GM12878 (cell line): ENCODE measurements around the gene BOLA1. TPM values are rescaled to one million over a fixed set of nuclear protein-coding genes. Genes with fewer than 3 reads are reported as not detected.
A peak's percentile ranks its signal among the peaks of the same experiment; 100 is the strongest.

Source experiments
- ATAC-seq: fragments of 200-7000 bp; cut with Tn5 transposase; 3 replicates; pipeline ENCODE4 v1.9.1; 2020; ENCODE audit warnings: mild to moderate bottlenecking, moderate library complexity
- Bru-seq: library from RNA; stranded (reverse); fragments of 400-500 nt; gene quantifications from one replicate; lab custom pipeline; 2021; lab: Mats Ljungman, UMichigan
- BruChase-seq, 2 experiments: library from RNA; stranded (reverse); fragments of 400-500 nt; gene quantifications; one replicate each; lab custom pipeline; 2021; lab: Mats Ljungman, UMichigan
- BruUV-seq: library from RNA; stranded (reverse); fragments of 400-500 nt; replicated peaks from 2 replicates; lab custom pipeline; 2021; lab: Mats Ljungman, UMichigan
- CTCF ChIA-PET: fragments of 300-600 bp; sonication (Branson Sonifier 250); formaldehyde crosslinking; extraction: SDS; loops from one replicate; lab custom pipeline; 2021; ENCODE audit warnings: inconsistent platforms; lab: Yijun Ruan, JAX
- POLR2A ChIA-PET: fragments of 350-600 bp; formaldehyde crosslinking; extraction: SDS; loops from one replicate; lab custom pipeline; 2021; ENCODE audit warnings: inconsistent platforms; lab: Charles Lee
- RAD21 ChIA-PET: fragments of 300-600 bp; sonication (Branson Sonifier 250); formaldehyde crosslinking; loops from one replicate; lab custom pipeline; 2023; ENCODE audit warnings: antibody characterized with exemption; ENCODE audit not compliant: unreplicated experiment; lab: Charles Lee
- SMC1A ChIA-PET: fragments of 300-600 bp; sonication (Branson Sonifier 250); formaldehyde crosslinking; loops from one replicate; lab custom pipeline; 2023; ENCODE audit not compliant: unreplicated experiment, uncharacterized antibody; lab: Charles Lee
- DNase-seq: peaks from one replicate; pipeline ENCODE4 v3.0.0-alpha.2; 2011; ENCODE audit warnings: low read depth, low spot score
- FAIRE-seq: peaks from 3 replicates; lab custom pipeline; 2011; peaks lifted over from hg19 to GRCh38; lab: Jason Lieb, UNC
- H2AFZ ChIP-seq: 2 replicates; pipeline ENCODE4 v1.6.0; 2011; ENCODE audit warnings: low read depth, low read length, control low read depth; ENCODE audit not compliant: control insufficient read depth
- H3K27ac ChIP-seq: 2 replicates; pipeline ENCODE4 v1.5.1; 2011; ENCODE audit warnings: control low read depth; ENCODE audit not compliant: control insufficient read depth, insufficient read depth
- H3K27me3 ChIP-seq, 2 experiments: replicated peaks in 1 of 2; 2 replicates each; pipeline versions ENCODE4 v1.6.0 to v1.6.1; 2011; ENCODE audit warnings: low read length in 1 of 2; ENCODE audit not compliant: control insufficient read depth in 2 of 2, insufficient read depth in 2 of 2
- H3K36me3 ChIP-seq, 2 experiments: 2 replicates each; pipeline ENCODE4 v1.5.1; 2011; ENCODE audit warnings: low read length in 1 of 2; ENCODE audit not compliant: control insufficient read depth in 2 of 2, insufficient read depth in 2 of 2
- H3K4me1 ChIP-seq: 2 replicates; pipeline ENCODE4 v1.6.1; 2011; ENCODE audit warnings: mild to moderate bottlenecking, low read length, moderate library complexity, mixed read lengths; ENCODE audit not compliant: control insufficient read depth, insufficient read depth
- H3K4me2 ChIP-seq: 2 replicates; pipeline ENCODE4 v1.6.0; 2011; ENCODE audit warnings: control low read depth; ENCODE audit not compliant: control insufficient read depth, insufficient read depth
- H3K4me3 ChIP-seq: fragments of 200-600 bp; sonication (generic); 2 replicates; pipeline ENCODE4 v1.5.1; 2016
- H3K79me2 ChIP-seq: 2 replicates; pipeline ENCODE4 v1.6.0; 2011; ENCODE audit warnings: low read length; ENCODE audit not compliant: control insufficient read depth, insufficient read depth
- H3K9ac ChIP-seq: 2 replicates; pipeline ENCODE4 v1.8.0; 2011; ENCODE audit warnings: low read length, control low read depth, mixed read lengths; ENCODE audit not compliant: control insufficient read depth, insufficient read depth
- H3K9me3 ChIP-seq: replicated peaks from 3 replicates; pipeline ENCODE4 v1.5.1; 2011; ENCODE audit warnings: mild to moderate bottlenecking, low read length; ENCODE audit not compliant: control insufficient read depth, insufficient read depth
- H4K20me1 ChIP-seq: 2 replicates; pipeline ENCODE4 v1.6.0; 2011; ENCODE audit not compliant: control insufficient read depth, insufficient read depth
- DPF2 ChIP-seq: fragments of 450-650 bp; IDR thresholded peaks from 2 replicates; pipeline ENCODE4 v1.6.1; 2017; ENCODE audit warnings: mild to moderate bottlenecking
- SRF ChIP-seq, 2 experiments: IDR thresholded peaks; 2 replicates each; pipeline ENCODE4 v1.6.1; 2011; ENCODE audit warnings: low read depth in 2 of 2, low read length in 2 of 2, mild to moderate bottlenecking in 1 of 2, moderate library complexity in 1 of 2
- WGBS: methylation state at CpG from one replicate; pipeline ENCODE4 v1.1.6; 2016; ENCODE audit warnings: low lambda C conversion rate; ENCODE audit not compliant: insufficient replicate concordance, insufficient coverage; ENCODE audit errors: missing lambda C conversion rate; 5-methylcytosine and 5-hydroxymethylcytosine counted together
- in situ Hi-C: fragments of 300-500 bp; cut with MboI; formaldehyde crosslinking; loops from 9 replicates; pipeline ENCODE4 v1.14.3; 2018; ENCODE audit warnings: mixed read lengths
- intact Hi-C: fragments of 100-400 bp; cut with micrococcal nuclease; formaldehyde crosslinking; loops from one replicate; pipeline ENCODE4 v1.14.2; 2022; ENCODE audit not compliant: unreplicated experiment
- long read RNA-seq, 2 experiments: library from polyadenylated mRNA; unstranded; transcript quantifications; one replicate each; pipeline ENCODE4 v2.0.0, GENCODE V29; 2019 to 2020
- polyA minus RNA-seq, 3 experiments: library from RNA; depleted of rRNA, polyadenylated mRNA; stranded (reverse); fragments of >200 nt; gene quantifications; 2 replicates each; pipeline ENCODE4 v1.2.3, GENCODE V29; 2011
- polyA plus RNA-seq, 11 experiments: library from polyadenylated mRNA; depleted of rRNA in 4 of 11; unstranded in 6 of 11; stranded (reverse) in 5 of 11; fragments of >200 nt; fragmentation: Nextera tagmentation in 4 of 11; fragmentation: Illumina TruSeq in 1 of 11; extraction: Ambion mirVana in 4 of 11; extraction: Trizol in 1 of 11; gene quantifications; 1 replicate in 1 of 11; 2 replicates in 10 of 11; pipeline versions ENCODE4 v1.2.1 to v1.2.3, GENCODE V29; 2011 to 2016; ENCODE audit warnings: inconsistent platforms in 2 of 11, missing spikeins in 2 of 11, low read depth in 1 of 11
- total RNA-seq, 4 experiments: library from RNA; depleted of rRNA in 3 of 4; stranded (reverse); fragments of >200 nt in 3 of 4; fragmentation: Illumina TruSeq in 1 of 4; extraction: Trizol in 1 of 4; gene quantifications; 2 replicates each; pipeline versions ENCODE4 v1.2.1 to v1.2.3, GENCODE V29; 2013 to 2021
- TF ChIP-seq, protein P1 (sequence below): fragments of 450-650 bp; IDR thresholded peaks from 2 replicates; pipeline ENCODE4 v1.6.1; 2017; ENCODE audit warnings: mild to moderate bottlenecking, moderate library complexity
- TF ChIP-seq, protein P2 (sequence below): fragments of 450-650 bp; IDR thresholded peaks from 2 replicates; pipeline ENCODE4 v1.6.1; 2017; ENCODE audit warnings: mild to moderate bottlenecking, moderate library complexity

The BOLA1 gene, protein sequence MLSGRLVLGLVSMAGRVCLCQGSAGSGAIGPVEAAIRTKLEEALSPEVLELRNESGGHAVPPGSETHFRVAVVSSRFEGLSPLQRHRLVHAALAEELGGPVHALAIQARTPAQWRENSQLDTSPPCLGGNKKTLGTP
- total RNA-seq (2013; cell fraction: nucleolus; rRNA removed), result 10.0 and 12.1 TPM in 2 replicates
- 11.7 and 16.0 TPM in 2 replicates for total RNA-seq (2014; rRNA removed)
- 7.0 and 7.5 TPM in 2 replicates for total RNA-seq (2014; rRNA removed; fragmentation: Illumina TruSeq; extraction: Trizol)
- 12.8 and 15.1 TPM in 2 replicates for total RNA-seq (2021)
- 1.6 TPM for polyA plus RNA-seq (2011; ENCODE audit: low read depth)
- 7.9 and 9.7 TPM in 2 replicates for polyA plus RNA-seq (2011; rRNA removed)
- 12.7 and 17.1 TPM in 2 replicates for polyA plus RNA-seq (2011; cell fraction: cytosol; rRNA removed)
- polyA plus RNA-seq (2011; cell fraction: nucleus; rRNA removed), result 21.0 and 23.7 TPM in 2 replicates
- 9.4 and 12.1 TPM in 2 replicates for polyA plus RNA-seq (2012)
- 4.6 and 5.4 TPM in 2 replicates for polyA plus RNA-seq (2014; fragmentation: Illumina TruSeq; extraction: Trizol)
- 1 to 10 TPM in 1 of 2 experiments, under 1 TPM in 1; 0.74 to 4.3 TPM for polyA plus RNA-seq (2014; fragmentation: Nextera tagmentation; extraction: Ambion mirVana)
- polyA plus RNA-seq (2014; rRNA removed), result 18.7 and 19.7 TPM in 2 replicates
- polyA plus RNA-seq (2016; fragmentation: Nextera tagmentation; extraction: Ambion mirVana), result 10 to 100 TPM; 14.8 to 18.3 TPM
- polyA minus RNA-seq (2011; rRNA and poly(A)+ RNA removed), result 1.2 and 3.5 TPM in 2 replicates
- 1.8 and 5.1 TPM in 2 replicates for polyA minus RNA-seq (2011; cell fraction: cytosol; rRNA and poly(A)+ RNA removed)
- polyA minus RNA-seq (2011; cell fraction: nucleus; rRNA and poly(A)+ RNA removed), result 5.3 and 5.7 TPM in 2 replicates
- percentile 44 among the genes with signal in this experiment for Bru-seq, nascent RNA
- percentile 41 among the genes with signal in this experiment for BruChase-seq, experiment 1, labeled RNA remaining after a 6-hour chase
- percentile 43 among the genes with signal in this experiment for BruChase-seq, experiment 2, labeled RNA remaining after a 2-hour chase
- long read RNA-seq, experiment 1, partial matches to known transcripts, result 0 of 2 reads
- long read RNA-seq, experiment 1, other reads (novel, unspliced or antisense), result 0 of 2 reads
- long read RNA-seq, experiment 2, transcript BOLA1-202 (2 exons, 859 nt), result major isoform, 5 of 6 reads
- long read RNA-seq, experiment 2, partial matches to known transcripts, result 1 of 6 reads
- long read RNA-seq, experiment 2, other reads (novel, unspliced or antisense), result 0 of 6 reads

DNA sequence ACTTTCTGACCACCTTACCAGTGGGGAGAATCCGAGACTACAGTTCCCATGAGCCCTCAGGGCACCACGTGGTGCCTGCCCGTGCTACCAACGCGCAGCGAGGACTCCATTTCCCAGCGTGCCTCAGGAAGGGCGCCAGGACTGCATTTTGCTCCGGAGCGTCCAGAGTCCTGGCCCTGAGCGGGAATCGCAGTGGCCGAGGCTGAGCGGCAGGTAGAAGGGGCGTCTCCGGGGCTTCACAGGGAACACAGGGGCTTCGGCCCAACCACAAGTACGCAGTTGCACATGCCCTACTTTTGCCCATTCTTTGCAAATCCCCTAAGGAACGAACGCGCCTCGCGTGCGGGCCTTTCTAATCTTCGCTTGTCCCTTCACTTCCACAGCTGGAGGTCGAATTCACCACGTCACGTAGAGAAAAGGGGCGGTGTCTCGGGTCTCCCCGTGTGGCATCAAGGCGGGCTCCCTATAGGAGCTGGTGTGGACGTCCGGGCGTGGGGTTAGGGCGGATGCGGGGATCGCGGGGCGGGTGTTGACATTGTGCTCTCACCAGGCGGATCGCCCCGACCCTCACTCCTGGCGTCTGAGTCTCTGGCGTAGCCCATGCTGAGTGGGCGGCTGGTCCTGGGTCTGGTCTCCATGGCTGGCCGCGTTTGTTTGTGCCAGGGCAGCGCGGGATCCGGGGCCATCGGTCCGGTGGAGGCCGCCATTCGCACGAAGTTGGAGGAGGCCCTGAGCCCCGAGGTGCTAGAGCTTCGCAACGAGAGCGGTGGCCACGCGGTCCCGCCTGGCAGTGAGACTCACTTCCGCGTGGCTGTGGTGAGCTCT is at the start of gene BOLA1:
TSS of gene BOLA1 (plus strand) at position 109 of the 825 bp plus-strand sequence. CDS start at position 601, 492 bp downstream.
- Histone ChIP-seq H4K20me1 (no peaks in the 10 kb centered on the region), H3K4me2 (peak within 1 kb of the TSS; percentile 98), H3K27ac (peak within 1 kb of the TSS; percentile 80), H2AFZ (peak within 1 kb of the TSS; percentile 98), H3K4me3 (peak within 1 kb of the TSS; percentile 76), H3K36me3 (no peaks in the 10 kb centered on the region), H3K9ac (peak within 1 kb of the TSS; percentile 78), H3K27me3 (no peaks in the 10 kb centered on the region), H3K9me3 (no peaks in the 10 kb centered on the region), H3K79me2 (peaks cover 4% of the 10 kb centered on the region), H3K4me1 (peaks cover 6% of the 10 kb centered on the region; the same call in 1 of the 2 replicates)
- SMC1A ChIA-PET, result no interaction called here
- FAIRE-seq (peak; percentile 100), ATAC-seq (peak; percentile 100), DNase-seq (peak; percentile 67)
- RAD21 ChIA-PET, result interaction anchor here (1.2 kb wide), 1 partner anchor 287 kb away, joined by 4 read pairs; no protein-coding TSS in a partner anchor
- CTCF ChIA-PET, result interaction anchor here (1.0 kb wide), 1 partner anchor 12 kb away, joined by 5 read pairs; a partner anchor contains a TSS
- in situ Hi-C loops, result no loop called here
- TSS peak; percentile 92 for BruUV-seq
- WGBS, result 28% methylated on average over 65 of the region's 65 CpGs
- POLR2A ChIA-PET, result interaction anchor here (0.5 kb wide), 1 partner anchor 687 kb away, joined by 5 read pairs; no protein-coding TSS in a partner anchor
- intact Hi-C loops, result loop anchor here (1.0 kb wide), 1 partner anchor 11 kb away; no protein-coding TSS in a partner anchor
- TF ChIP-seq SRF (IDR thresholded peaks at IDR 0.05; ENCODE audit: low read depth in 2 of 2, low read length in 2 of 2), result peak in 1 of 2 experiments; percentile 52; a peak in 1 of 4 replicates
- TF ChIP-seq, protein P1, sequence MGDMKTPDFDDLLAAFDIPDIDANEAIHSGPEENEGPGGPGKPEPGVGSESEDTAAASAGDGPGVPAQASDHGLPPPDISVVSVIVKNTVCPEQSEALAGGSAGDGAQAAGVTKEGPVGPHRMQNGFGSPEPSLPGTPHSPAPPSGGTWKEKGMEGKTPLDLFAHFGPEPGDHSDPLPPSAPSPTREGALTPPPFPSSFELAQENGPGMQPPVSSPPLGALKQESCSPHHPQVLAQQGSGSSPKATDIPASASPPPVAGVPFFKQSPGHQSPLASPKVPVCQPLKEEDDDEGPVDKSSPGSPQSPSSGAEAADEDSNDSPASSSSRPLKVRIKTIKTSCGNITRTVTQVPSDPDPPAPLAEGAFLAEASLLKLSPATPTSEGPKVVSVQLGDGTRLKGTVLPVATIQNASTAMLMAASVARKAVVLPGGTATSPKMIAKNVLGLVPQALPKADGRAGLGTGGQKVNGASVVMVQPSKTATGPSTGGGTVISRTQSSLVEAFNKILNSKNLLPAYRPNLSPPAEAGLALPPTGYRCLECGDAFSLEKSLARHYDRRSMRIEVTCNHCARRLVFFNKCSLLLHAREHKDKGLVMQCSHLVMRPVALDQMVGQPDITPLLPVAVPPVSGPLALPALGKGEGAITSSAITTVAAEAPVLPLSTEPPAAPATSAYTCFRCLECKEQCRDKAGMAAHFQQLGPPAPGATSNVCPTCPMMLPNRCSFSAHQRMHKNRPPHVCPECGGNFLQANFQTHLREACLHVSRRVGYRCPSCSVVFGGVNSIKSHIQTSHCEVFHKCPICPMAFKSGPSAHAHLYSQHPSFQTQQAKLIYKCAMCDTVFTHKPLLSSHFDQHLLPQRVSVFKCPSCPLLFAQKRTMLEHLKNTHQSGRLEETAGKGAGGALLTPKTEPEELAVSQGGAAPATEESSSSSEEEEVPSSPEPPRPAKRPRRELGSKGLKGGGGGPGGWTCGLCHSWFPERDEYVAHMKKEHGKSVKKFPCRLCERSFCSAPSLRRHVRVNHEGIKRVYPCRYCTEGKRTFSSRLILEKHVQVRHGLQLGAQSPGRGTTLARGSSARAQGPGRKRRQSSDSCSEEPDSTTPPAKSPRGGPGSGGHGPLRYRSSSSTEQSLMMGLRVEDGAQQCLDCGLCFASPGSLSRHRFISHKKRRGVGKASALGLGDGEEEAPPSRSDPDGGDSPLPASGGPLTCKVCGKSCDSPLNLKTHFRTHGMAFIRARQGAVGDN, result peak; percentile 38; the same call in 1 of the 2 replicates
- TF ChIP-seq, protein P2, sequence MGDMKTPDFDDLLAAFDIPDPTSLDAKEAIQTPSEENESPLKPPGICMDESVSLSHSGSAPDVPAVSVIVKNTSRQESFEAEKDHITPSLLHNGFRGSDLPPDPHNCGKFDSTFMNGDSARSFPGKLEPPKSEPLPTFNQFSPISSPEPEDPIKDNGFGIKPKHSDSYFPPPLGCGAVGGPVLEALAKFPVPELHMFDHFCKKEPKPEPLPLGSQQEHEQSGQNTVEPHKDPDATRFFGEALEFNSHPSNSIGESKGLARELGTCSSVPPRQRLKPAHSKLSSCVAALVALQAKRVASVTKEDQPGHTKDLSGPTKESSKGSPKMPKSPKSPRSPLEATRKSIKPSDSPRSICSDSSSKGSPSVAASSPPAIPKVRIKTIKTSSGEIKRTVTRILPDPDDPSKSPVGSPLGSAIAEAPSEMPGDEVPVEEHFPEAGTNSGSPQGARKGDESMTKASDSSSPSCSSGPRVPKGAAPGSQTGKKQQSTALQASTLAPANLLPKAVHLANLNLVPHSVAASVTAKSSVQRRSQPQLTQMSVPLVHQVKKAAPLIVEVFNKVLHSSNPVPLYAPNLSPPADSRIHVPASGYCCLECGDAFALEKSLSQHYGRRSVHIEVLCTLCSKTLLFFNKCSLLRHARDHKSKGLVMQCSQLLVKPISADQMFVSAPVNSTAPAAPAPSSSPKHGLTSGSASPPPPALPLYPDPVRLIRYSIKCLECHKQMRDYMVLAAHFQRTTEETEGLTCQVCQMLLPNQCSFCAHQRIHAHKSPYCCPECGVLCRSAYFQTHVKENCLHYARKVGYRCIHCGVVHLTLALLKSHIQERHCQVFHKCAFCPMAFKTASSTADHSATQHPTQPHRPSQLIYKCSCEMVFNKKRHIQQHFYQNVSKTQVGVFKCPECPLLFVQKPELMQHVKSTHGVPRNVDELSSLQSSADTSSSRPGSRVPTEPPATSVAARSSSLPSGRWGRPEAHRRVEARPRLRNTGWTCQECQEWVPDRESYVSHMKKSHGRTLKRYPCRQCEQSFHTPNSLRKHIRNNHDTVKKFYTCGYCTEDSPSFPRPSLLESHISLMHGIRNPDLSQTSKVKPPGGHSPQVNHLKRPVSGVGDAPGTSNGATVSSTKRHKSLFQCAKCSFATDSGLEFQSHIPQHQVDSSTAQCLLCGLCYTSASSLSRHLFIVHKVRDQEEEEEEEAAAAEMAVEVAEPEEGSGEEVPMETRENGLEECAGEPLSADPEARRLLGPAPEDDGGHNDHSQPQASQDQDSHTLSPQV, result no peak
- TF ChIP-seq DPF2, result 0 out of 2 replicates have a peak, but pooled peaks have one; percentile 27
